K562 (cell line): ENCODE results near the gene FBLN2. TPM values are rescaled to one million over a fixed set of nuclear protein-coding genes. Genes with fewer than 3 reads are reported as not detected.
A peak's percentile ranks its signal among the peaks of the same experiment; 100 is the strongest.

Source experiments
- ATF3 ChIP-seq, 2 experiments: fragments of 450-650 bp in 1 of 2; sonication (generic) in 1 of 2; formaldehyde crosslinking in 1 of 2; IDR thresholded peaks in 1 of 2; conservative IDR thresholded peaks in 1 of 2; 2 replicates each; pipeline versions ENCODE4 v1.6.1 to v1.8.1; 2016 to 2023; ENCODE audit warnings: mild to moderate bottlenecking in 2 of 2, moderate library complexity in 2 of 2, inconsistent platforms in 1 of 2, missing genetic modification reagents in 1 of 2
- BCOR ChIP-seq: fragments of 450-650 bp; IDR thresholded peaks from 2 replicates; pipeline ENCODE4 v1.6.1; 2016
- CXXC5 ChIP-seq: fragments of 250-450 bp; sonication (Bioruptor Pico); IDR thresholded peaks from 2 replicates; pipeline ENCODE4 v1.8.0; 2022; ENCODE audit warnings: inconsistent platforms, mild to moderate bottlenecking, moderate library complexity
- ESRRA ChIP-seq: fragments of 450-650 bp; IDR thresholded peaks from 2 replicates; pipeline ENCODE4 v1.6.1; 2014; ENCODE audit warnings: low read depth, mild to moderate bottlenecking, moderate library complexity, borderline replicate concordance
- FOSL1 ChIP-seq: fragments of 200-800 bp; sonication (Bioruptor generic); conservative IDR thresholded peaks from 2 replicates; pipeline ENCODE4 v1.6.1; 2016; ENCODE audit warnings: missing genetic modification characterization, missing compliant biosample characterization
- HDGF ChIP-seq: fragments of 450-650 bp; IDR thresholded peaks from 2 replicates; pipeline ENCODE4 v1.6.1; 2016
- IRF2 ChIP-seq: sonication (generic); formaldehyde crosslinking; IDR thresholded peaks from 2 replicates; pipeline ENCODE4 v1.8.1; 2022; ENCODE audit warnings: mild to moderate bottlenecking, missing genetic modification reagents
- JUN ChIP-seq, 2 experiments: sonication (generic) in 1 of 2; formaldehyde crosslinking in 1 of 2; IDR thresholded peaks; 2 replicates each; pipeline versions ENCODE4 v1.6.1 to v1.8.0; 2012 to 2022; ENCODE audit warnings: borderline replicate concordance in 2 of 2, mild to moderate bottlenecking in 2 of 2, improper control_type of control experiment in 1 of 2, low read depth in 1 of 2, low read length in 1 of 2, missing genetic modification reagents in 1 of 2
- KAT7 ChIP-seq: sonication (generic); formaldehyde crosslinking; IDR thresholded peaks from 2 replicates; pipeline ENCODE4 v1.8.0; 2022; ENCODE audit warnings: missing genetic modification reagents, mild to moderate bottlenecking, borderline replicate concordance
- NCOA1 ChIP-seq: fragments of 450-650 bp; IDR thresholded peaks from 2 replicates; pipeline ENCODE4 v1.6.1; 2016; ENCODE audit warnings: low read depth
- NFE2 ChIP-seq: IDR thresholded peaks from 2 replicates; pipeline ENCODE4 v1.6.1; 2014; ENCODE audit warnings: antibody characterized with exemption, low read depth
- PURB ChIP-seq: sonication (generic); formaldehyde crosslinking; IDR thresholded peaks from 2 replicates; pipeline ENCODE4 v1.9.0; 2021; ENCODE audit warnings: low read depth, mild to moderate bottlenecking, missing genetic modification reagents
- SIX5 ChIP-seq, 2 experiments: IDR thresholded peaks; 2 replicates each; pipeline ENCODE4 v1.6.1; 2011; ENCODE audit warnings: low read length in 2 of 2, borderline replicate concordance in 1 of 2, low read depth in 1 of 2, mild to moderate bottlenecking in 1 of 2, moderate library complexity in 1 of 2; ENCODE audit not compliant: insufficient read depth in 1 of 2
- SMARCC2 ChIP-seq: fragments of 450-650 bp; IDR thresholded peaks from 2 replicates; pipeline ENCODE4 v1.6.1; 2017; ENCODE audit warnings: antibody characterized with exemption, moderate library complexity, mild to moderate bottlenecking, low read depth
- ZC3H8 ChIP-seq: fragments of 450-650 bp; IDR thresholded peaks from 2 replicates; pipeline ENCODE4 v1.6.1; 2017
- ZNF184 ChIP-seq: sonication (generic); formaldehyde crosslinking; IDR thresholded peaks from 2 replicates; pipeline ENCODE4 v1.5.0; 2020; ENCODE audit warnings: missing genetic modification reagents
- polyA plus RNA-seq, 8 experiments: library from polyadenylated mRNA; depleted of rRNA in 4 of 8; stranded (reverse) in 5 of 8; unstranded in 3 of 8; fragments of >200 nt; fragmentation: Nextera tagmentation in 2 of 8; fragmentation: Illumina TruSeq in 1 of 8; extraction: Ambion mirVana in 2 of 8; extraction: Trizol in 1 of 8; gene quantifications; 2 replicates each; pipeline versions ENCODE4 v1.2.1 to v1.2.3, GENCODE V29; 2011 to 2014; ENCODE audit warnings: inconsistent platforms in 1 of 8, missing spikeins in 1 of 8
- total RNA-seq, 7 experiments: library from RNA; depleted of rRNA in 6 of 7; stranded (reverse); fragments of >200 nt in 6 of 7; fragmentation: Illumina TruSeq in 2 of 7; extraction: Trizol in 2 of 7; gene quantifications; 2 replicates each; pipeline versions ENCODE4 v1.2.1 to v1.2.3, GENCODE V29; 2011 to 2021; ENCODE audit warnings: low replicate concordance in 1 of 7
- TF ChIP-seq, protein P1 (sequence below): sonication (generic); formaldehyde crosslinking; IDR thresholded peaks from 2 replicates; pipeline ENCODE4 v1.8.1; 2023; ENCODE audit warnings: mild to moderate bottlenecking, missing genetic modification reagents
- TF ChIP-seq, protein P2 (sequence below): fragments of 450-650 bp; formaldehyde crosslinking; IDR thresholded peaks from 2 replicates; pipeline ENCODE4 v1.4.0; 2020; ENCODE audit warnings: mild to moderate bottlenecking, mixed read lengths
- TF ChIP-seq, protein P3 (sequence below): sonication (generic); formaldehyde crosslinking; IDR thresholded peaks from 2 replicates; pipeline ENCODE4 v1.8.1; 2023; ENCODE audit warnings: mild to moderate bottlenecking, missing genetic modification reagents, moderate library complexity

The FBLN2 gene
- total and polyA plus RNA-seq, 9 of the 15 experiments (the other 6 are each of a cell fraction or from before 2014, with no cell fraction given): 0.03 to 0.10 (median 0.04) TPM; not detected in 6

GRCh38 chr3:13652728-13653127, 103.8 kb downstream of the FBLN2 start (continued):
- no peak for TF ChIP-seq IRF2 (CRISPR knock-in tag)
- no peak for TF ChIP-seq NFE2
- no peak for TF ChIP-seq JUN (IDR thresholded peaks at IDR 0.05; ENCODE audit: borderline replicate concordance, low read depth, low read length)
- no peak for TF ChIP-seq JUN (CRISPR knock-in tag; IDR thresholded peaks at IDR 0.05; ENCODE audit: borderline replicate concordance)
- TF ChIP-seq HDGF: no peak
- peak; percentile 85 for TF ChIP-seq BCOR
- TF ChIP-seq, protein P1, sequence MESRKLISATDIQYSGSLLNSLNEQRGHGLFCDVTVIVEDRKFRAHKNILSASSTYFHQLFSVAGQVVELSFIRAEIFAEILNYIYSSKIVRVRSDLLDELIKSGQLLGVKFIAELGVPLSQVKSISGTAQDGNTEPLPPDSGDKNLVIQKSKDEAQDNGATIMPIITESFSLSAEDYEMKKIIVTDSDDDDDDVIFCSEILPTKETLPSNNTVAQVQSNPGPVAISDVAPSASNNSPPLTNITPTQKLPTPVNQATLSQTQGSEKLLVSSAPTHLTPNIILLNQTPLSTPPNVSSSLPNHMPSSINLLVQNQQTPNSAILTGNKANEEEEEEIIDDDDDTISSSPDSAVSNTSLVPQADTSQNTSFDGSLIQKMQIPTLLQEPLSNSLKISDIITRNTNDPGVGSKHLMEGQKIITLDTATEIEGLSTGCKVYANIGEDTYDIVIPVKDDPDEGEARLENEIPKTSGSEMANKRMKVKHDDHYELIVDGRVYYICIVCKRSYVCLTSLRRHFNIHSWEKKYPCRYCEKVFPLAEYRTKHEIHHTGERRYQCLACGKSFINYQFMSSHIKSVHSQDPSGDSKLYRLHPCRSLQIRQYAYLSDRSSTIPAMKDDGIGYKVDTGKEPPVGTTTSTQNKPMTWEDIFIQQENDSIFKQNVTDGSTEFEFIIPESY (CRISPR knock-in tag): no peak
- TF ChIP-seq NCOA1: no peak
- TF ChIP-seq KAT7 (CRISPR knock-in tag): no peak
- TF ChIP-seq, protein P2, sequence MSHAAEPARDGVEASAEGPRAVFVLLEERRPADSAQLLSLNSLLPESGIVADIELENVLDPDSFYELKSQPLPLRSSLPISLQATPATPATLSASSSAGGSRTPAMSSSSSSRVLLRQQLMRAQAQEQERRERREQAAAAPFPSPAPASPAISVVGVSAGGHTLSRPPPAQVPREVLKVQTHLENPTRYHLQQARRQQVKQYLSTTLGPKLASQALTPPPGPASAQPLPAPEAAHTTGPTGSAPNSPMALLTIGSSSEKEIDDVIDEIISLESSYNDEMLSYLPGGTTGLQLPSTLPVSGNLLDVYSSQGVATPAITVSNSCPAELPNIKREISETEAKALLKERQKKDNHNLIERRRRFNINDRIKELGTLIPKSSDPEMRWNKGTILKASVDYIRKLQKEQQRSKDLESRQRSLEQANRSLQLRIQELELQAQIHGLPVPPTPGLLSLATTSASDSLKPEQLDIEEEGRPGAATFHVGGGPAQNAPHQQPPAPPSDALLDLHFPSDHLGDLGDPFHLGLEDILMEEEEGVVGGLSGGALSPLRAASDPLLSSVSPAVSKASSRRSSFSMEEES: no peak
- 0 out of 2 replicates have a peak, but pooled peaks have one; percentile 36 for TF ChIP-seq FOSL1 (tag)
- TF ChIP-seq, protein P3, sequence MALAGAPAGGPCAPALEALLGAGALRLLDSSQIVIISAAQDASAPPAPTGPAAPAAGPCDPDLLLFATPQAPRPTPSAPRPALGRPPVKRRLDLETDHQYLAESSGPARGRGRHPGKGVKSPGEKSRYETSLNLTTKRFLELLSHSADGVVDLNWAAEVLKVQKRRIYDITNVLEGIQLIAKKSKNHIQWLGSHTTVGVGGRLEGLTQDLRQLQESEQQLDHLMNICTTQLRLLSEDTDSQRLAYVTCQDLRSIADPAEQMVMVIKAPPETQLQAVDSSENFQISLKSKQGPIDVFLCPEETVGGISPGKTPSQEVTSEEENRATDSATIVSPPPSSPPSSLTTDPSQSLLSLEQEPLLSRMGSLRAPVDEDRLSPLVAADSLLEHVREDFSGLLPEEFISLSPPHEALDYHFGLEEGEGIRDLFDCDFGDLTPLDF (CRISPR knock-in tag): no peak
- TF ChIP-seq SMARCC2: no peak
- no peak for TF ChIP-seq PURB
- no peak for TF ChIP-seq ATF3 (IDR thresholded peaks at IDR 0.05)
- TF ChIP-seq ATF3 (CRISPR knock-in tag; conservative IDR thresholded peaks at IDR 0.05): no peak
- TF ChIP-seq SIX5 (IDR thresholded peaks at IDR 0.05; ENCODE audit: borderline replicate concordance in 1 of 2, insufficient read depth in 1 of 2, low read depth in 1 of 2, low read length in 2 of 2): no peak
- no peak for TF ChIP-seq CXXC5
- peak; percentile 91 for TF ChIP-seq ESRRA
- TF ChIP-seq ZC3H8: no peak
- no peak for TF ChIP-seq ZNF184 (CRISPR knock-in tag)
